ENCODE measurements around the gene IGLL1. TPM values are rescaled to one million over a fixed set of nuclear protein-coding genes. Genes with fewer than 3 reads are reported as not detected.
"Not testable (repeated sequence)": the region's sequence is repeated elsewhere in the genome, so short reads cannot be mapped to it uniquely, and the experiment has no call there.

IGLL1 gene
- total RNA-seq, 1 donor from 2014 or later = not detected

DNA sequence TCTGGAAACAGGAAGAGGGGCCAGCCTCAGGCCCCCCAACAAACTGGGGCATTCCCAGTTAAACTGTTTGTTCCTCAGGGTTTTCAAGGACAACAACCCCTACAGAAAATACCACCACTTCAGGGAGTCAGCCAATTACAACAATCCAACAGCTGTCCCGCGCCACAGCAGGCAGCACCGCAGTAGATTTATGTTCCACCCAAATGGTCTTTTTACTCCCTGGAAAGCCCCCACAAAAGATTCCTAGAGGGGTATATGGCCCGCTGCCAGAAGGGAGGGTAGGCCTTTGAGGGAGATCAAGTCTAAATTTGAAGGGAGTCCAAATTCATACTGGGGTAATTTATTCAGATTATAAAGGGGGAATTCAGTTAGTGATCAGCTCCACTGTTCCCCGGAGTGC lies 39.3 kb downstream of the IGLL1 start:
- DNase-seq (ENCODE audit: low spot score) = not testable (repeated sequence)

DNA sequence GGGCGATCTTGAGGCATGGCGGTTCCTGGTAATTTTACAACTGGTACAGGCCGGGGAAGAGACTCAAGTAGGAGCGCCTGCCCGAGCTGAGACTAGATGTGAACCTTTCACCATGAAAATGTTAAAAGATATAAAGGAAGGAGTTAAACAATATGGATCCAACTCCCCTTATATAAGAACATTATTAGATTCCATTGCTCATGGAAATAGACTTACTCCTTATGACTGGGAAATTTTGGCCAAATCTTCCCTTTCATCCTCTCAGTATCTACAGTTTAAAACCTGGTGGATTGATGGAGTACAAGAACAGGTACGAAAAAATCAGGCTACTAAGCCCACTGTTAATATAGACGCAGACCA lies 40.3 kb downstream of the IGLL1 start:
- not testable (repeated sequence) for DNase-seq (ENCODE audit: low spot score)

DNA sequence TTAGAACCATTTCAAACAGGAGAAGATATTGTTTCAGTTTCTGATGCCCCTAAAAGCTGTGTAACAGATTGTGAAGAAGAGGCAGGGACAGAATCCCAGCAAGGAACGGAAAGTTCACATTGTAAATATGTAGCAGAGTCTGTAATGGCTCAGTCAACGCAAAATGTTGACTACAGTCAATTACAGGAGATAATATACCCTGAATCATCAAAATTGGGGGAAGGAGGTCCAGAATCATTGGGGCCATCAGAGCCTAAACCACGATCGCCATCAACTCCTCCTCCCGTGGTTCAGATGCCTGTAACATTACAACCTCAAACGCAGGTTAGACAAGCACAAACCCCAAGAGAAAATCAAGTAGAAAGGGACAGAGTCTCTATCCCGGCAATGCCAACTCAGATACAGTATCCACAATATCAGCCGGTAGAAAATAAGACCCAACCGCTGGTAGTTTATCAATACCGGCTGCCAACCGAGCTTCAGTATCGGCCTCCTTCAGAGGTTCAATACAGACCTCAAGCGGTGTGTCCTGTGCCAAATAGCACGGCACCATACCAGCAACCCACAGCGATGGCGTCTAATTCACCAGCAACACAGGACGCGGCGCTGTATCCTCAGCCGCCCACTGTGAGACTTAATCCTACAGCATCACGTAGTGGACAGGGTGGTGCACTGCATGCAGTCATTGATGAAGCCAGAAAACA lies 40.8 kb downstream of the IGLL1 start:
- DNase-seq (ENCODE audit: low spot score) = peak; percentile 85

DNA sequence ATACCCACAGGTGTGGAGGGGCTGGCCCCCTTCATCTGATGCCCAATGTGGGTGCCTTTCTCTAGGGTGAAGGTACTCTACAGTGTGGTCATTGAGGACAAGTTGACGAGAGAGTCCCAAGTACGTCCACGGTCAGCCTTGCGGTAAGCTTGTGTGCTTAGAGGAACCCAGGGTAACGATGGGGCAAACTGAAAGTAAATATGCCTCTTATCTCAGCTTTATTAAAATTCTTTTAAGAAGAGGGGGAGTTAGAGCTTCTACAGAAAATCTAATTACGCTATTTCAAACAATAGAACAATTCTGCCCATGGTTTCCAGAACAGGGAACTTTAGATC lies 41.4 kb downstream of the IGLL1 start:
- DNase-seq (ENCODE audit: low spot score) = not testable (repeated sequence)

DNA sequence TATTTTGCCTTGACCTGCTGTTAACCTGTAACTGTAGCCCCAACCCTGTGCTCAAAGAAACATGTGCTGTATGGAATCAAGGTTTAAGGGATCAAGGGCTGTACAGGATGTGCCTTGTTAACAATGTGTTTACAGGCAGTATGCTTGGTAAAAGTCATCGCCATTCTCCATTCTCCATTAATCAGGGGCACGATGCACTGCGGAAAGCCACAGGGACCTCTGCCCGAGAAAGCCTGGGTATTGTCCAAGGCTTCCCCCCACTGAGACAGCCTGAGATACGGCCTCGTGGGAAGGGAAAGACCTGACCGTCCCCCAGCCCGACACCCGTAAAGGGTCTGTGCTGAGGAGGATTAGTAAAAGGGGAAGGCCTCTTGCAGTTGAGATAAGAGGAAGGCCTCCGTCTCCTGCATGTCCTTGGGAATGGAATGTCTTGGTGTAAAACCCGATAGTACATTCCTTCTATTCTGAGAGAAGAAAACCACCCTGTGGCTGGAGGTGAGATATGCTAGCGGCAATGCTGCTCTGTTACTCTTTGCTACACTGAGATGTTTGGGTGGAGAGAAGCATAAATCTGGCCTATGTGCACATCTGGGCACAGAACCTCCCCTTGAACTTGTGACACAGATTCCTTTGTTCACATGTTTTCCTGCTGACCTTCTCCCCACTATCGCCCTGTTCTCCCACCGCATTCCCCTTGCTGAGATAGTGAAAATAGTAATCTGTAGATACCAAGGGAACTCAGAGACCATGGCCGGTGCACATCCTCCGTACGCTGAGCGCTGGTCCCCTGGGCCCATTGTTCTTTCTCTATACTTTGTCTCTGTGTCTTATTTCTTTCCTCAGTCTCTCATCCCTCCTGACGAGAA lies 42.0 kb downstream of the IGLL1 start:
- not testable (repeated sequence) for DNase-seq (ENCODE audit: low spot score)

DNA sequence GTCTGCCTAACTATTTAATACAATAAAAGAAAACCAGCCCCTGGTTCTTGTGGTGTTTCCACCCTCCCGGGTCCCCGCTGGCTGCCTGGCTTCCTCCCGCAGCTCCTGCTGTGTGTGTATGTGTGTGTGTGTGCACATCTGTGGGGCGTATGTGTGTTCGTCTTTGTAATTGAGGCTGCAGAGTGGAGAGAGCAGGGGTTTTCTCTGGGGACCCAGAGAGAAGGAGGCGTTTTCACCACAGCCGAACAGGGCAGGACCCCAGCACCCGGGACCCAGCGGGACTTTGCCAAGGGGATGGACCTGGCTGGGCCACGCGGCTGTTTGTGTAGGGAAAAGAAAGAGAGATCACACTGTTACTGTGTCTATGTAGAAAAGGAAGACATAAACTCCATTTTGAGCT lies 42.7 kb downstream of the IGLL1 start:
- DNase-seq (ENCODE audit: low spot score) = no peak

DNA sequence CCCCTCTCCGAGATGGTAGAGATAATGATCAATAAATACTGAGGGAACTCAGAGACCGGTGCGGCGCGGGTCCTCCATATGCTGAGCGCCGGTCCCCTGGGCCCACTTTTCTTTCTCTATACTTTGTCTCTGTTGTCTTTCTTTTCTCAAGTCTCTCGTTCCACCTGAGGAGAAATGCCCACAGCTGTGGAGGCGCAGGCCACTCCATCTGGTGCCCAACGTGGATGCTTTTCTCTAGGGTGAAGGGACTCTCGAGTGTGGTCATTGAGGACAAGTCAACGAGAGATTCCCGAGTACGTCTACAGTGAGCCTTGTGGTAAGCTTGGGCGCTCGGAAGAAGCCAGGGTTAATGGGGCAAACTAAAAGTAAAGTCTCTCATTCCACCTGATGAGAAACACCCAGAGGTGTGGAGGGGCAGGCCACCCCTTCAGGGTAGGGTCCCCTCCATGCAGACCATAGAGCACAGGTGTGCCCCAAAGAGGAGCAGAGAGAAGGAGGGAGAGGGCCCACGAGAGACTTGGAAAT lies 43.2 kb downstream of the IGLL1 start:
- no peak for DNase-seq (ENCODE audit: low spot score)

DNA sequence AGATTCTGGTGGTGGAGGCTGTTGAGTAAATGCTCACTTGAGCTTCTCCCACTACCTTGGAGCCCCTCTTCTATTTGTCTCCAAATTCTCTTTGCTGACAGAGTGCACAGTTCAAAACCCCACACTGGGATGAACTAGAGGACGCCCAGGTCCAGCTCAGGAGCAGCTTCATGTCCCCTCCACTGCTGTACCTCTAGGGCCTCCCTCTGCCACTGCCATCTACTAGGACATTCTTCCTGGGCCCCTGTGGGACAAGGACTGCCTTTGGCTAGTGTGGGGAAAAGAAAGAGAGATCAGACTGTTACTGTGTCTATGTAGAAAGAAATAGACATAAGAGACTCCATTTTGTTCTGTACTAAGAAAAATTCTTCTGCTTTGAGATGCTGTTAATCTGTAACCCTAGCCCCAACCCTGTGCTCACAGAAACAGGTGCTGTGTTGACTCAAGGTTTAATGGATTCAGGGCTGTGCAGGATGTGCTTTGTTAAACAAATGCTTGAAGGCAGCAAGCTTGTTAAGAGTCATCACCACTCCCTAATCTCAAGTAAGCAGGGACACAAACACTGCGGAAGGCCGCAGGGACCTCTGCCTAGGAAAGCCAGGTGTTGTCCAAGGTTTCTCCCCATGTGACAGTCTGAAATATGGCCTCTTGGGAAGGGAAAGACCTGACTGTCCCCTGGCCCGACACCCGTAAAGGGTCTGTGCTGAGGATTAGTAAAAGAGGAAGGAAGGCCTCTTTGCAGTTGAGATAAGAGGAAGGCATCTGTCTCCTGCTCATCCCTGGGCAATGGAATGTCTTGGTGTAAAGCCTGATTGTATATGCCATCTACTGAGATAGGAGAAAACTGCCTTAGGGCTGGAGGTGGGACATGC lies 44.1 kb downstream of the IGLL1 start:
- DNase-seq (ENCODE audit: low spot score) = peak; percentile 66

DNA sequence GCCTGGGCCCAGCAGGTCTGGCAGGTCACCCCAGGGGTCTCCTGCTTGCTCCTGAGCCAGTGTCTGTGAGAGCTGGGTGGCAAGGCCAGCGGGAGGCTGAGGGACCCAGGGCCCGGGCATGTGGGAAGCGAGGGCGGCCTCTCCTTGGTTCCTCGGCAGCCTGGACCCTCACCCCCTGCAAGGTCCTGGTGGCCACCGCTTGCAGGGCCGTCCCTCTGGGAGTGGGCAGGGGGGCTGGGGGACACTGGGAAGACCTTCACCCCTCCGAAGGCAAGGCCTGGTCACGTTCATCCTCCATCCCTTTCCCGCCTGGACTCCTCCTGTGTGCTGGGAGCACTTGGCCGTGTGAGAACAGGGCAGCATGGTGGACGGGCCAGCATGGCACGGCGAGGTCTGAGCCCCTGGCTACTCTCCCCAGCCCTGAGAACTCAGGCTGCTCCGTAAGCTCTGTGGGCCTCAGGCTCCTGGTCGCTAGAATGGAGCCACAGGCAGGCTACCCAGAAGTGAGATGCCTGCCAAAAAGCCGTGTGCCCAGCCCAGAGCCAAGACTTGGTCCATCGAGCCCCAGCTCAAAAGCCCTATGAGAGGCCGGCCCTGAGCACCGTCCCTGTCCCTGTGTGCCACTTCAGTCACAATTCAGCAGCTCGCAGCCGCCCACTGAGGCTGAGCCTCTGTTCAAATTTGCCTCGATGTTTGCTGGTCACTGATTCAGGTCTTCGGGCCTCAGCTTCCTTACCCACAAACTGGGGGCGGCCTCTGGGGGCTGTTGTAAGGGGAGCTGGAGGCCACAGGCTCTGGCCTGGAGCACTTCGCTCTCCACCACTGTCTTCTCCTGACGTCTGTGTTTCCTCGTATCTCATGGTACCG lies 45.0 kb downstream of the IGLL1 start:
- DNase-seq (ENCODE audit: low spot score) = no peak

DNA sequence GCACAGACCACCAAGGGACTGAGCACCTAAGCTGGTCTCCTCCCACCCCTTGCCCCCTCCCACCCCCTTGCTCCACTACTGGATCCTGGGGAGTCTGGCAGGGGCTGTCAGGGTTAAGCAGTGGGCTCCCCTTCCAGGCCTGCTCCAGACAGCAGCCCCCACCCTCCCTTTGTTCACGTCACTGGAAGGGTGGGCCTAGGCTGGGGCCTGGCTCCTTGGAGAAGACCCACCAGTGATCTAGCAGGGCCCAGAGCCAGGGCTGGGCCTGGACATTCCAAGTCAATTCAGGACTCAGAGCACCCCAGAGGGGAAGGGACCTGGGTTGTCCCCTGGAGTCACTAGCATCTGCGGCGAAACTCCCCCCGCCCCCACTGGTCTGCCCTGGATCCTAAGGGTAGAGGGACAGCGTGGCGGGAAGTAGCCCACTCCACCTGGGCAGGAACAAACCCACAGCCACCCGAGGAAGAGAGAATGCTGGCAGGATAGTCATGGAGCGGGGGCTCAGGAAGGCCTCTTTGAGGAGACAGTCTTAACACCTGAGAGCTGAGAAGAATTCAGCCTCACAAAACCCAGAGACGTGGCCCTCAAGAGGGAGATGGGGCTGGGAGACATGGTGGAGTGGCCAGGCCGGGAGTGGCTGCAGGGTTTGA lies 45.8 kb downstream of the IGLL1 start:
- no peak for DNase-seq (ENCODE audit: low spot score)

DNA sequence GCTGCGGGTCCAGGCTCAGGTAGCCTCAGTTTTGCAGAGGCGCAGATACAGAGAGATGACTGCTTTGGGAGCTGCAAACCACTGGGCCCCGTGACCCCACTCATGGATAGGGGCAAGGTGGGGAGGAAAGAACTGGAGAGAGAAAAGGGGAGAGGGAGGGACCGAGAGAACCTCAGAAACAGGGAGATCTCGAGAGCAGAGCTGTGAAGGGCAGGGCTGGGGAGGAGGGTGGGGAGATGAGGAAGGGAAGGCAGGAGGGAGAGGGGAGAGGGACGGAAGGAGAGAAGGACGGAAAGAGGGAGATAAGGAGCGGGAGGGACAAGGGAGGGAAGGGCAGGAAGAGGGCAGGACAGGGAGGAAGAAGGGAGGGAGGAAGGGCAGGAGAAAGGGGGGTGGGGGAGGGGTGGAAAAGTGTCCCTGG lies 46.3 kb downstream of the IGLL1 start:
- DNase-seq (ENCODE audit: low spot score) = peak; percentile 38

DNA sequence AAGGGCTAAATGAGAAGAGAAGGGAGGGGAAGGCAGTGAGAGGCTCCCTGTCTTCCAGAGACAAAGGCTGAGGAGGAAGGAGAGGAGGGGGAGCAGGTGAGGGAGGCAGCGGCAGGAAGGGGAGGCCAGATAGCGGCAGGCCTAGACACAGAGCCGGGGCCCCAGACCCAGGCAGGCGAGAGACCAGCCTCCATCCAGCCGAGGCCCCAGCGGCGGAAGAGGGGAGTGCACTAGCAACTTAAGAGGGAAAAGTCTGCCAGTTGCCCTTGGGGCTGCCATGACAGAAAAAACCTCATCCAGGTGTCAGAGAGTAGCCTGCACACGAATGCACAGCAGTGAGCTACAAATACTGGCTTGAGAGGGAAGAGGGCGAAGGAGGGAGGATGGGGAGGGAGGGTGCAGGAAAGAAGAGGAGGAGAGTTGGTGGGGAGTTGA lies 46.7 kb downstream of the IGLL1 start:
- DNase-seq (ENCODE audit: low spot score) = no peak

DNA sequence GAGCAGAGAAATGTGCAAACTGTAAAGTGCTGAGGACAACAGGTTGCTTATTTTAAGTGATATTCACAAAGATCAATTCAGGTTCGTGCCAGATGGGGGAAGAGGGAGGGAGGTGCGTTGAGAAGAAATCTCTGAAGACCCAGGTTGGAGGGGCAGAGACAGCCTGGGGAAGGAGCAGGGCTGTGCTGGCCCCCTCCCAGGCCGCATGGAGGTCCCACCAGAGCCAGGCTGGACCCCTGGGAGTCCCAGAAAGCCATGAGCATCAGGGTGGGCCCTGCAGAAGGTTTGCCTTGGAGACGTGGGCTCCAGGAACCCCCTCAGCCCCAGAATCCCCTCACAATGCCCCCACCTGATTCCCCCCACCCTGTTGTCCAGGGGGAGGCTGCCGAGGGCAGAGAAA lies 47.4 kb downstream of the IGLL1 start:
- DNase-seq (ENCODE audit: low spot score) = no peak

DNA sequence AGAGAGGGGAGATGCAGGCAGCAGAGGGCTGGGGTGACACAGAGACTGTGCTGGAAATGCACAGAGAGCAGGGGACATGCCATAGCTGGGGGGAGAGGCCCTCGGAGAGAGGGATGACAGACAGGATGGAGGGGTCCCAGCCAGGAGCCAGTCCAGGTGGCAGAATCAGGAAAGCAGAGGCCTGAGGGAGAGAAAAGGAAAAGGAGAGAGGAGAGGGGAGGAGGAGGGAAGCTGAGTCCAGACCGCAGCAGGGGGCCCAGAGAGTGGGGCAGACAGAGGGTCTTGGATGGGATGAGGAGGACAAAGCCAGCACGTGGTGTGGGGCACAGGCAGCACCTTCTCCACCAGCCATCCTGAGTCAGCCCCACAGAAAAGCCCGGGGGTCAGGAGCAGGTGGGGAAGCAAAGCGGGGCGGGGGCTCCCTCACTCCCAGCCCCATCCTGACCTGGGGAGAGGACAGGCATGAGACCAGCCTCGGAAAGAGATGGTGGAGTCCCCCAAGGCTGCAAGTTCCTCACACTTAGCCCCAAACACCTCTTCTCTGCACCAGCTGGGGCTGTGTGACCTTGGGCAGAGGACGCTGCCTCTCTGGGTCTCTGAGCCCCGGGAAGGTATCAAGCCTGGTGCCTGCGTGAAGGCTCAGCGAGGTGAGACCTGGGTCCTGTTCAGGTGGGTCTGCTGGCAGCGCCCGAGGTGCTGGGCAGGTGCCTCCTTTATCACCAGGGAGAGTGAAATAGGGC lies 48.0 kb downstream of the IGLL1 start:
- no peak for DNase-seq (ENCODE audit: low spot score)

DNA sequence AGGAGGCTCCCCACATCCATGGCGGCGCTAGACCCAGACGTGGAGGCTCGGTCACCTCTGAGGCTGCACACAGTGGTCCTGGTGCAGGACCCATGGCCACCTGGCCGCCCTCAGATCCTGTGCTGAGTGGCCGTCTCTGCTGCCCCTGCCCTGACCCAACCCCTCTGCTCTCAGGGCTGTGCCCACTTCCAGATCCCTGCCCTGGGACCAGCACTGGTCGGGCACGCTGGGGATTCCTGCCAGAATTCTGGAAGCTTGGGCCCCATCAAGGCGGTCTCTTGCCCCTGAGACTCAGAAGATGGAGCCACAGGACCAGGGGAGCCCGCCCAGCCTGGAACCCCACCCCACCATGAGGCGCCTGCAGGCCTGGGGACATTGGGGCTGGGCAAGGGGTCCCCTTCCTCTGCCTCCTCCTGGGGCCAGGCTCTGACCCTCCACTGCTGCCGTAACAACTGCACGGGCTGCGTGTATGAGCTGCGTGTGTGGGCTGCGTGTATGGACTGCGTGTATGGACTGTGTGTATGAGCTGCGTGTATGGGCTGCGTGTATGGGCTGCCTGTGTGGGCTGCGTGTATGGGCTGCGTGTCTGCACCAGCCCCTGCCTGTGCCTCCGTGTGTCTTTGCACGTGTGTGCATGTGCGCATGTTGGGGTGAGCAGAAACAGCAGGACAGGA lies 48.7 kb downstream of the IGLL1 start:
- no peak for DNase-seq (ENCODE audit: low spot score)

DNA sequence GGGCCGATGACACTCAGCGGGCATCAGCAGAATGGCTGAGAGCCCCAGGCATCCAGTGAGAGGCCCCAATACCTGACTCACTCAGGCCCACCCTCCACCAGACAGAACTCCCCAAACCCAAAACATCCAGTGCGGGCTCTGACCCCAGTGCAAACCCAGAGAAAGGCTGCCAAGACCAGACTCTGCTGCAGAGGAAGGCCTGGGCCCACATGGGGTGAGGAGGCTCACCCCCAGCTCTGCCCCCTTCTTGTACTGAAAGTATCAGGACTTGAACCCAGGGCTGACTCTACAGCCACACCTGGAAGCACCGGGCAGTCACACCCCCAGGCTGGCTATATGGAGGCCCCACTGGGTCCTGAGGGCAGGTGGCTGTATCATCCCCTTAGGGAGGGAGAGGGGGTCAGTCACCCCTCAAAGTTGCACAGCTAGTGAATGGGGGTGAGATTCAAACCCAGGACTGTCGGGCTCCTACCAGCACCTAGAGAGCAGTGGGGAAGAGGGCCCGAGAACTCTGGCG lies 49.3 kb downstream of the IGLL1 start:
- DNase-seq (ENCODE audit: low spot score) = no peak

DNA sequence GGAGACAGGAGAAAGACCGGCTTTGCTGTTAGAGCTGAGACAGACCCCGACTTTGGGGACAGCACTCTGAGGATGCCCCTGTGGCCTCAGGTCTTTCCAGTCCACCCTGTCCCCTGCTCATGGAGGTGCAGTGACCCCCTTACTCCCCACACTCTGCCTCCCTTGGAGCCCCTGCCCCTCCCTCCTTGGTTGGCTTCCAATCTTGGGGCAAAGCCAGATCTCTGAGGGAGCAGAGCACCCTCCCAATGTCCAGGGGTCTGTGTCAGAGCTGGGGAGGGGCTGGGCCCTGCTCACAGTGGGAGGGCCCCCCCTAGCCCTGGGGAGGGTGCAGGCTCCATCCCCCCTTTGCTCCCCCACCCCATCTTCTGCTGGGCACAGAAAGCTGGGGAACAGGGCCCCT lies 50.0 kb downstream of the IGLL1 start:
- no peak for DNase-seq (ENCODE audit: low spot score)

DNA sequence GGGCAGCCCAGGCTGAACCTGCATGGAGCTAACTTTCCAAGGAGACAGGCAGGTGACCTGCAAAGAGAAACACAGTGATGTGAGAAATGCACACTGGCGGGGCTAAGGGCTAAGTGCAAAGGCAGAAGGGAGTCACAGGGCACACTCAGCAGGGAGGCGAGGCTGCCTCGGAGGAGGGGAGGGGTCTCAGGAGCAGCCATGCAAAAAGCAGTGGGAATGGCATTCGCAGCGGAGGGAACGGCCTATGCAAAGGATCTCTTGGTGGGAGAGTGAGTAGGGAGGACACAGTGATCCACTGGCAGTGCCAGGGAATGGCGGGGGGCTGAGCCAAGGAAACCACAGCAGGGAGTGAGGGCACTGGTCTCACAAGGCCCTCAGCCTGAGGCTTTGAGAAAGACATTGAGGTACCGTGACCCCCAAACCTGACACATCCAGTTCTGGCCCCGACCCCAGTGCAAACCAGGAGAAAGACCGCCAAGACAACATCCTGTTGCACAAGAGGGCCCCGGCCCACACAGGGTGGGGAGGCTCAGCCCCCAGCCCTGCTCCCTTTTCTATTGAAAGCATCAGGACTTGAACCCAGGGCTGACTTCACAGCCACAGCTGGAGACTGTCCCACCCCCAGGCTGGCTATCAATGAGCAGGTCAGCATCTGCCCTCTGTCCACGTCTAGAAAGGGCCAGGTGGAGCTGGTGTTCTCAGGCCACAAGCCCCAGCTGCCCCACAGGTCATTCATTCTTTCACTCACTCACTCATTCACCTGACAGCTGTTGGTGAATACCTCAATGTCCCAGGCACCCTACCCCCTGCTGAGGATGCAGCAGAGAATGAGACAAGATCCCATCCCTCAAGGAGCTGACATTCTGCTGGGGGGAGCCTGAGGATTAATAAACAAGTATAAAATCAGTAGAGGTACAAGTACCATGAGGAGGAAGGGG lies 50.7 kb downstream of the IGLL1 start:
- no peak for DNase-seq (ENCODE audit: low spot score)
